CD4-positive, alpha-beta memory T cell (primary cell): ENCODE measurements around the gene CCDC194. TPM values are rescaled to one million over a fixed set of nuclear protein-coding genes. Genes with fewer than 3 reads are reported as not detected.
A peak's percentile ranks its signal among the peaks of the same experiment; 100 is the strongest.

Experiments
- CTCF ChIA-PET: fragments of 350-600 bp; sonication (Branson Sonifier 250); formaldehyde crosslinking; loops from one replicate; lab custom pipeline; 2021; ENCODE audit warnings: inconsistent platforms; ENCODE audit not compliant: partially characterized antibody; lab: Charles Lee
- POLR2A ChIA-PET: fragments of 350-600 bp; sonication (Branson Sonifier 250); formaldehyde crosslinking; loops from one replicate; lab custom pipeline; 2021; ENCODE audit not compliant: partially characterized antibody; lab: Charles Lee
- DNase-seq, 5 donors: peaks; one replicate each; pipeline versions ENCODE4 v3.0.0 to v3.0.0-alpha.2; 2020 to 2022; ENCODE audit warnings: mixed read lengths in 1 of 5
- H3K27ac ChIP-seq: one replicate; pipeline ENCODE4 v1.7.0; 2013; ENCODE audit warnings: low read depth, low read length
- H3K27me3 ChIP-seq: 2 replicates; pipeline ENCODE4 v1.7.0; 2013; ENCODE audit warnings: mild to moderate bottlenecking, low read length, moderate library complexity; ENCODE audit not compliant: insufficient read depth
- H3K36me3 ChIP-seq: 2 replicates; pipeline ENCODE4 v1.7.0; 2013; ENCODE audit warnings: mild to moderate bottlenecking, low read length, moderate library complexity; ENCODE audit not compliant: insufficient read depth
- H3K4me1 ChIP-seq: 2 replicates; pipeline ENCODE4 v1.7.0; 2013; ENCODE audit warnings: mild to moderate bottlenecking, low read length, moderate library complexity; ENCODE audit not compliant: insufficient read depth
- H3K4me3 ChIP-seq, 2 donors: one replicate each; pipeline ENCODE4 v1.7.0; 2013; ENCODE audit warnings: low read length in 2 of 2, mild to moderate bottlenecking in 1 of 2
- H3K9me3 ChIP-seq, 2 donors: one replicate each; pipeline ENCODE4 v1.7.0; 2013; ENCODE audit warnings: low read length in 2 of 2, control low read depth in 1 of 2; ENCODE audit not compliant: control insufficient read depth in 1 of 2
- H3K27ac Mint-ChIP-seq, 7 donors: one replicate each; pipeline ENCODE4 v1.8.0; 2020 to 2021; ENCODE audit warnings: mixed read lengths in 7 of 7, mild to moderate bottlenecking in 6 of 7, inconsistent platforms in 3 of 7, moderate library complexity in 3 of 7
- H3K27me3 Mint-ChIP-seq, 2 donors: one replicate each; pipeline ENCODE4 v1.8.0; 2020 to 2021; ENCODE audit warnings: mixed read lengths in 2 of 2
- H3K36me3 Mint-ChIP-seq, 2 donors: one replicate each; pipeline ENCODE4 v1.8.0; 2020 to 2021; ENCODE audit warnings: mixed read lengths in 2 of 2, inconsistent platforms in 1 of 2, mild to moderate bottlenecking in 1 of 2
- H3K4me1 Mint-ChIP-seq, 4 donors: one replicate each; pipeline ENCODE4 v1.8.0; 2020 to 2021; ENCODE audit warnings: mixed read lengths in 4 of 4, mild to moderate bottlenecking in 1 of 4
- H3K4me3 Mint-ChIP-seq, 8 donors: one replicate each; pipeline ENCODE4 v1.8.0; 2020 to 2021; ENCODE audit warnings: mixed read lengths in 8 of 8, mild to moderate bottlenecking in 7 of 8, moderate library complexity in 6 of 8, inconsistent platforms in 3 of 8
- H3K9me3 Mint-ChIP-seq, 8 donors: one replicate each; pipeline ENCODE4 v1.8.0; 2020 to 2021; ENCODE audit warnings: mixed read lengths in 8 of 8, mild to moderate bottlenecking in 5 of 8, inconsistent platforms in 3 of 8, moderate library complexity in 1 of 8
- intact Hi-C: fragments of 100-400 bp; cut with micrococcal nuclease; formaldehyde crosslinking; loops from one replicate; pipeline ENCODE4 v1.15.1; 2023
- polyA plus RNA-seq, 2 donors: library from polyadenylated mRNA; unstranded; fragments of 300-500 nt; fragmentation: Illumina TruSeq; gene quantifications; one replicate each; pipeline ENCODE4 v1.2.3, GENCODE V29; 2021
- total RNA-seq, 2 experiments: library from RNA; stranded (reverse); gene quantifications; one replicate each; pipeline ENCODE4 v1.2.3, GENCODE V29; 2021

CCDC194 gene, protein sequence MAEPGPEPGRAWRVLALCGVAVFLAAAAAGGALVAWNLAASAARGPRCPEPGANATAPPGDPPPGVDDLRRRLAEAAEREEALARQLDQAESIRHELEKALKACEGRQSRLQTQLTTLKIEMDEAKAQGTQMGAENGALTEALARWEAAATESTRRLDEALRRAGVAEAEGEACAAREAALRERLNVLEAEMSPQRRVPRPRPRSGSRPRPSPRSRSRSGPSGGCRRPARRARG
- total RNA-seq: 1 to 10 TPM; 2.5 to 3.3 TPM
- polyA plus RNA-seq: not detected

DNA sequence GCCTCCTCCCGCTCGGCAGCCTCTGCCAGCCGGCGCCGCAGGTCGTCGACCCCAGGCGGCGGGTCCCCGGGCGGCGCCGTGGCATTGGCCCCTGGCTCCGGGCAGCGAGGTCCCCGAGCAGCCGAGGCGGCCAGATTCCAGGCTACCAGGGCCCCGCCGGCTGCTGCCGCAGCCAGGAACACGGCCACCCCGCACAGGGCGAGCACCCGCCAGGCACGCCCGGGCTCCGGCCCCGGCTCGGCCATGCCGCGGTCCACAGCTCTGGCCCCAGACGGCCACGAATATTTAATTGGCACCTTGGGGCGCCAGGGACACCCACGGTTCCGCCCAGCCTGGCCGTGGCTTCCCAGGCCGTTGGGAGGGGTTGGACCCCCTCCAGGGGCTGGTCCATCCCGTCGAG is at the start of gene CCDC194:
CCDC194 (minus strand) TSS at position 283 of the 400 bp plus-strand sequence; CDS start at position 245, 38 bp downstream.
- Mint-ChIP-seq H3K36me3 (peaks cover 0 to 4% of the 10 kb centered on the region in 2 donors), H3K9me3 (peaks cover 0 to 2% (median 0%) of the 10 kb centered on the region in 8 donors), H3K27ac (peak within 1 kb of the TSS in 5 of 7 donors; percentile 6 to 73 (median 32)), H3K4me1 (peaks cover 12 to 24% (median 19%) of the 10 kb centered on the region in 4 donors), H3K27me3 (no peaks in the 10 kb centered on the region), H3K4me3 (peak within 1 kb of the TSS in 3 of 8 donors; percentile 2 to 52 (median 48))
- Histone ChIP-seq H3K36me3 (no peaks in the 10 kb centered on the region), H3K4me3 (no peak within 1 kb of the TSS), H3K27ac (peak within 1 kb of the TSS; percentile 21), H3K9me3 (no peaks in the 10 kb centered on the region), H3K27me3 (no peaks in the 10 kb centered on the region), H3K4me1 (peaks cover 27% of the 10 kb centered on the region)
- POLR2A ChIA-PET: interaction anchor here (0.6 to 1.3 kb wide), 3 partner anchors 25 to 104 kb away, joined by 4 to 5 read pairs (median 4); partner anchors contain the start of gene MVB12A
- CTCF ChIA-PET: interaction anchor here (1.0 to 4.8 kb wide), 12 partner anchors 8 to 181 kb away, joined by 3 to 50 read pairs (median 4); partner anchors contain the start of genes BST2, MVB12A, NXNL1 and TMEM221
- no peak for DNase-seq
- intact Hi-C loops: loop anchor here (5.0 kb wide), 1 partner anchor 327 kb away; no protein-coding TSS in a partner anchor

DNA sequence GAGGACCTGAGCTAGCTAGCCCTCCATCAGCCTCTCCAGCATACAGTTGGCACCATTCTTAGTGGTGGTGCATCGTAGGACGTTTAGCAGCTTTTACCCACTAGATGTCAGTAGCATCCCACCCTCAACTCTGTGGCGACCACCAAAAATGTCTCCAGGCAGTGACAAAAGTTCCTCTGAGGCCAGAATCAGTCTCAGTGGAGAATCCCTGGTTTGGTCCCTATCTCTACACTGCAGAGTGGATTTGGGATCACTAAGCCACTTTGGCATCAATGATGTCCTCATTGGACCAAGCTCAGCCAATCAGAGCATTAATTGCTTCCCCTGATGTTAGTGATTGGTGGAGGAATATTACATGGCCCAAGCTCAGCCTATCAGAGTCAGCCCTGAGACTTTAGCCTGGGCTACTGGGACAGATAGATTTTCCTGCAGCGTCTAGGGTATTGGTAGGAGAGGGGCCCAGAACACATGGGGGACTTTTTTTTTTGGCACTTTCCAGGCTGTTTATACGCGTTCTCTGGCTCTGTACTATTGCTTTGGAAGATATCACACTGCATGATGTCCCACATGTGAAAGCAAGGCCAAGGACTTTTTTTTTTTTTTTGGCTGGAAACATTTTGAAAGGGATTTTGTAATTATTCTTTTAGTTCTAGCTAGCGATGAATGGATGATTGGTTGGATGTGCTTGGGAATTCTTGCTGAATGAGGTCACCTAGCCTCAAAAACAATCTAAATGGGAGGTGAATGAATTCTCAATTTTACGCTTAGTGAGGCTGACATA is 47.4 kb upstream of the CCDC194 start:
- H3K27me3 ChIP-seq: no peaks in the 10 kb centered on the region
- no peaks in the 10 kb centered on the region for H3K4me1 ChIP-seq
- intact Hi-C loops: no loop called here
- H3K36me3 ChIP-seq: no peaks in the 10 kb centered on the region
- Mint-ChIP-seq H3K4me1 (no peaks in the 10 kb centered on the region), H3K27me3 (peaks cover 0 to 2% of the 10 kb centered on the region in 2 donors), H3K27ac (no peak overlapping the region), H3K36me3 (no peaks in the 10 kb centered on the region), H3K4me3 (no peak overlapping the region), H3K9me3 (no peaks in the 10 kb centered on the region)
- ChIA-PET CTCF (interaction anchor here (0.7 kb wide), 1 partner anchor 54 kb away, joined by 3 read pairs; no protein-coding TSS in a partner anchor), POLR2A (no interaction called here)
- no peak overlapping the region for H3K27ac ChIP-seq
- no peak overlapping the region for H3K4me3 ChIP-seq
- no peaks in the 10 kb centered on the region for H3K9me3 ChIP-seq
- no peak for DNase-seq

DNA sequence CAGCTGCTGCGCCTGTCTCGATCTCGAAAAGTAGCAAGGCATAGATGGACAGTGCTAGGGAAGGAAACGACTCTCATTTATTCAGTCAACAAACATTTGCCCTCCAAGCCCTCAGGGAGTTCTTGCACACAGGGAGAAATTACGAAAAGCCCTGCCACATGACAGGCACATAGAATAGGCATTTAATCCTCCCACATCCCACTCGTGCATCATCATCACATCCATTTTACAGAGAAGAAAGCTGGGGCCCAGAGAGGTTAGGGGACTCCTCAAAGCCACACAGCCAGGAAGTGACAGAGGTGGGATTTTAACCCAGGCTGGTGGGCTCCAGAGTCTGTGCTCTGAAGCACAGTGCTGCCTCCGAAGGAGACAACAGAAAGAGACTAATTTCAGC is 42.9 kb upstream of the CCDC194 start:
- CTCF ChIA-PET: no interaction called here
- Mint-ChIP-seq H3K9me3 (no peaks in the 10 kb centered on the region), H3K36me3 (no peaks in the 10 kb centered on the region), H3K27me3 (peaks cover 0 to 2% of the 10 kb centered on the region in 2 donors), H3K27ac (peak overlapping the region in 1 of 7 donors; percentile 35), H3K4me1 (no peaks in the 10 kb centered on the region), H3K4me3 (no peak overlapping the region)
- Histone ChIP-seq H3K27ac (no peak overlapping the region), H3K9me3 (no peaks in the 10 kb centered on the region), H3K27me3 (no peaks in the 10 kb centered on the region), H3K4me1 (no peaks in the 10 kb centered on the region), H3K4me3 (no peak overlapping the region), H3K36me3 (no peaks in the 10 kb centered on the region)
- no peak for DNase-seq
- POLR2A ChIA-PET: no interaction called here
- intact Hi-C loops: no loop called here

DNA sequence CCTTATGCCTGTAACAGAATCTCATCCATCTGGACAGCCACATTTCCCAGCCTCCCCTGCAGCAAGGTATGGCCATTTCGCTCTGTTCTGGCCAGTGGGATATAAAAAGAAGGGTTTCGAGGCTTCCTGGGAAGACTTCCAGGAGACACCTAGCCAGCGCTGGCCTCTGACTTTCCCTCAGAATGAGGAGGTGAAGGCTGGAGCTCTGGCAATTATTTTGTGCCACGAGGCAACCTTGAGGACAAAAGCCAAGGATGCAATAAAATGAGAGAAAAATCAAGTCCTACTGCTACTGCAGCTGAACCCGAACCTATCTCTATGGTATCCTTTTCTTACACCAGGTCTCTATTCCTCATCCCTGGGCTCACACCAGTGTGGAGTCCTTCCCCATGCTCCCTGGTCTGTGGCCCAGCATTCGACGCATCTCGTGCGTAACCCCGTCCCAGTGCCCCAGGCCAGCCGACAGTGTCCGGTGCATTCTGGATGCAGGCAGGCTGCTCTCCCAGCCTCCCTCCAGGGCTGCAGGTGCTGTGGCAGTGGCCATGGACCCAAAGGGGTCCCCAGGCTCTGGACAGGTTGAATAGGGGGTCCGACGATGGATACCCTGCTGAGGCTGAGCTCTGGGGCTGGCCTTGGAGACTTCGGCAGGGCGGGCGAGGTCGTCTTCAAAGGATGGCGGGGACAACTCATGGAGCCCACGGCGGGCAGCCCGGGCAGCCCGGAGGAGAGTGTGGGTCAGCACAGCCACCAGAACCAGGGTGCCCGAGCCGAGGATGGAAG is 42.3 kb upstream of the CCDC194 start:
- CTCF ChIA-PET: no interaction called here
- Histone ChIP-seq H3K9me3 (no peaks in the 10 kb centered on the region), H3K36me3 (no peaks in the 10 kb centered on the region), H3K27ac (no peak overlapping the region), H3K4me3 (no peak overlapping the region), H3K4me1 (no peaks in the 10 kb centered on the region), H3K27me3 (no peaks in the 10 kb centered on the region)
- H3K4me1 Mint-ChIP-seq: no peaks in the 10 kb centered on the region
- H3K27ac Mint-ChIP-seq: peak overlapping the region in 1 of 7 donors; percentile 35
- peaks cover 0 to 2% of the 10 kb centered on the region in 2 donors for H3K27me3 Mint-ChIP-seq
- no peaks in the 10 kb centered on the region for H3K9me3 Mint-ChIP-seq
- POLR2A ChIA-PET: no interaction called here
- intact Hi-C loops: no loop called here
- H3K4me3 Mint-ChIP-seq: no peak overlapping the region
- H3K36me3 Mint-ChIP-seq: no peaks in the 10 kb centered on the region
- DNase-seq: no peak

DNA sequence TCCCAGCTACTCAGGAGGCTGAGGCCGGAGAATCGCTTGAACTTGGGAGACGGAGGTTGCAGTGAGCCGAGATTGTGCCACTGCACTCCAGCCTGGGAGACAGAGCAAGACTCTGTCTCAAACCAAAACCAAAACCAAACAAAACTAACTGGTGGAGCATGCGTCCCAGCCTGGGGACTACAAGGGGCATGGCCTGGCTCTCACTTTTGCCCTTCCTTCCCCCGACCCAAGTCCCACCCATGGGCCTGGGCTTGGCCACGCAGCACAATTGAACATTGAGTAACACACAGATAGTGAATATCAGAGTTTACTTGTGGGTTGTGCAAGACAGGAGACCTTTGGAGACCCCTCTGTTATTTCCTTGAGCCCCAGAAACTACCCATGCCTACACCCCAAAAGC is 41.2 kb upstream of the CCDC194 start:
- Histone ChIP-seq H3K4me1 (no peaks in the 10 kb centered on the region), H3K27me3 (no peaks in the 10 kb centered on the region), H3K27ac (no peak overlapping the region), H3K4me3 (no peak overlapping the region), H3K9me3 (no peaks in the 10 kb centered on the region), H3K36me3 (no peaks in the 10 kb centered on the region)
- DNase-seq: no peak
- intact Hi-C loops: no loop called here
- no peaks in the 10 kb centered on the region for H3K36me3 Mint-ChIP-seq
- H3K9me3 Mint-ChIP-seq: no peaks in the 10 kb centered on the region
- H3K4me3 Mint-ChIP-seq: no peak overlapping the region
- CTCF ChIA-PET: interaction anchor here (0.6 kb wide), 1 partner anchor 14 kb away, joined by 3 read pairs; no protein-coding TSS in a partner anchor
- H3K4me1 Mint-ChIP-seq: no peaks in the 10 kb centered on the region
- POLR2A ChIA-PET: no interaction called here
- H3K27me3 Mint-ChIP-seq: peaks cover 0 to 2% of the 10 kb centered on the region in 2 donors
- no peak overlapping the region for H3K27ac Mint-ChIP-seq

DNA sequence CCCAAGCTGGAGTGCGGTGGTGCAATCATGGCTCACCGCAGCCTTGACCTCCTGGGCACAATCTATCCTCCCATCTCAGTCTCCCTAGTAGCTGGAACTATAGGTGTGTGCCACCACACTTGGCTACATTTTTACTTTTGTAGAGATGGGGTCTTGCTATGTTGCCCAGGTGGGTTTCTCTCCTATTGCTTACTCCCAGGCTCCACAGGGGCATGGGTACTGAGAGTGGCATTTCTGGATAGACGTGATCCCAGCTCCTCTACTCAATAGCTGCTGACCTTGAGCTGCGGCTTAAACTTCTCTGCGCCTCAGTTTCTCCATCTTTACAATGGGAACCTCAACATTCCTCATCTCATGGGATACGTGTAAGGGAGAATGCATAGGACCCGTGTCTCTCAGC is 37.4 kb upstream of the CCDC194 start:
- POLR2A ChIA-PET: no interaction called here
- no peaks in the 10 kb centered on the region for H3K9me3 Mint-ChIP-seq
- Histone ChIP-seq H3K4me1 (no peaks in the 10 kb centered on the region), H3K27ac (no peak overlapping the region), H3K4me3 (no peak overlapping the region), H3K27me3 (no peaks in the 10 kb centered on the region), H3K36me3 (no peaks in the 10 kb centered on the region), H3K9me3 (no peaks in the 10 kb centered on the region)
- H3K4me1 Mint-ChIP-seq: no peaks in the 10 kb centered on the region
- H3K27me3 Mint-ChIP-seq: no peaks in the 10 kb centered on the region
- CTCF ChIA-PET: interaction anchor here (0.6 to 1.6 kb wide), 2 partner anchors 12 kb away, joined by 3 to 4 read pairs; partner anchors contain the start of gene MVB12A
- peak overlapping the region in 1 of 7 donors; percentile 6 for H3K27ac Mint-ChIP-seq
- intact Hi-C loops: no loop called here
- H3K4me3 Mint-ChIP-seq: no peak overlapping the region
- DNase-seq: no peak
- no peaks in the 10 kb centered on the region for H3K36me3 Mint-ChIP-seq
